ENCODE measurements around the gene FLYWCH1.
A peak's percentile ranks its signal among the peaks of the same experiment; 100 is the strongest.
"Not testable (repeated sequence)": the region's sequence is repeated elsewhere in the genome, so short reads cannot be mapped to it uniquely, and the experiment has no call there.

The FLYWCH1 gene

DNA sequence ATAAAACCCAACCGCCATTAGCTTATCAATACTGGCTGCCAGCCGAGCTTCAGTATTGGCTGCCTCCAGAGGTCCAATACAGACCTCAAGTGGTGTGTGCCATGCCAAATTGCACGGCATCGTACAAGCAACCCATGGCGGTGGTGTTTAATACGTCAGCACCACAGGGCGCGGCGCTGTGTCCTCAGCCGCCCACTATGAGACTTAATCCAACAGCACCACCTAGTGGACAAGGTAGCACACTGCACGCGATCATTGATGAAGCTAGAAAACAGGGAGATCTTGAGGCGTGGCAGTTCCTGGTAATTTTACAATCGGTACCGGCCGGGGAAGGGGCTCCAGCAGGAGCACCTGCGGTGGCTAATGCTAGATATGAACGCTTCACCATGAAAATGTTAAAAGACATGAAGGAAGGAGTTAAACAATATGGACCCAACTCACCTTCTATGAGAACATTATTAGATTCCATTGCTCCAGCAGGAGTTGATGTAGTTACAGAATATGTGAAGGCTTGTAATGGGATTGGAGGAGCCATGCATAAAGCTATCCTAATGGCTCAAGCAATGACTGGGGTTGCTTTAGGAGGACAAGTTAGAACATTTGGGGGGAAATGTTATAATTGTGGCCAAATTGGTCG, 15.4 kb downstream of the FLYWCH1 start:
- peak; percentile 63 for DNase-seq

DNA sequence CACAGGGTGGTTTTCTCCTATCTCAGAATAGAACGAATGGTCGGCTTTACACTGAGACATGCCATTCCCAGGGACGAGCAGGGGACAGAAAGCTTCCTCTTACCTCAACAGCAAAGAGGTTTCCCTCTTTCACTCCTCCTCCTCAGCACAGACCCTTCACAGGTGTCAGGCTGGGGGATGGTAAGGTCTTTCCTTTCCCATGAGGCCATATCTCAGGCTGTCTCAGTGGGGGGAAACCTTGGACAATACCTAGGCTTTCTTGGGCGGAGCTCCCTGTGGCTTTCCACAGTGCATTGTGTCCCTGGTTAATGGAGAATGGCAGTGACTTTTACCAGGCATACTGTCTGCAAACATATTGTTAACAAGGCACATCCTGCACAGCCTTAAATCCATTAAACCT, 16.4 kb downstream of the FLYWCH1 start:
- not testable (repeated sequence) for DNase-seq

DNA sequence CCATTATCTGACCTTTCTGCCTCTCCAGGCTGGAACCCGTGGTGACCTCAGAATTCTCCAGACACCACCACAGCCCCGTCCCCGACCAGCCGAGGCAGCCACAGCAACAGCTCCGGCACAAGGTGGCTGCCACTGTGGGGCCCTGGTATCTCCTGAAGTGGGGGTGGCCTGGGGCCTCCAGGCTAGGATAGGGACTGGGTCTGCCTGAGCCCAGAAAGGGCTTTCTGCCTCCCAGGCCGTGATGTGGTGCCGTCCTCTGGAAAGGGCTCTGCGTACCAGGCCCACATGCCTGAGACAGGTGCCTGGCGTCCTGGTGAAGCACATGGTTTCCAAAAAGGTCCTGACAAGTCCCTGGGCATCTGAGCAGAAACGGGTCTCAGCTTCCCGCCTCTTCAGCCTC, 17.1 kb downstream of the FLYWCH1 start:
- DNase-seq, result no peak

DNA sequence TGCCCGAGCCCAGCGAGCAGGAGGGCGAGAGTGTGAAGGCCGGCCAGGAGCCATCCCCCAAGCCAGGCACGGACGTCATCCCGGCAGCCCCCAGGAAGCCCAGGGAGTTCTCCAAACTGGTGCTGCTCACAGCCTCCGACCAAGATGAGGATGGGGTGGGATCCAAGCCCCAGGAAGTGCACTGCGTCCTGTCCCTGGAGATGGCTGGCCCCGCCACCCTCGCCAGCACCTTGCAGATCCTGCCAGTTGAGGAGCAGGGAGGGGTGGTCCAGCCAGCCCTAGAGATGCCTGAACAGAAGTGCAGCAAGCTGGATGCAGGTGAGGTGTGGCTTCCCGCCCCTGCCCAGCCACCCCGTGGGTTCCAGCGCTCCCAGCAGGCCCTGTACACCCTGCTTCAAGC, 18.0 kb downstream of the FLYWCH1 start:
- DNase-seq, result no peak

DNA sequence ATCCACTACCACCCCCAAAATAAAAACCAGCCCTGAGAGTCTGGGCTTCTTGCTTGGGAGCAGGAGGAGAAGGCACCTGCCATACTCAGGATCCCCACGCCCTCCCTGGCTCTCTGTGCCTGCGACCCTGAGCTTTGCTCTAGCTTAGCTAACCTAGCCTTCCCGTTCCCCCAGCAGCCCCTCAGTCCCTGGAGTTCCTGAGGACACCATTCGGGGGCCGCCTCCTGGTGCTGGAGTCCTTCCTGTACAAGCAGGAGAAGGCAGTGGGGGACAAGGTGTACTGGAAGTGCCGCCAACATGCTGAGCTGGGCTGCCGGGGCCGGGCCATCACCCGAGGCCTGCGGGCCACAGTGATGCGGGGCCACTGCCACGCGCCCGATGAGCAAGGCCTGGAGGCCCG, 18.5 kb downstream of the FLYWCH1 start:
- DNase-seq, result no peak

DNA sequence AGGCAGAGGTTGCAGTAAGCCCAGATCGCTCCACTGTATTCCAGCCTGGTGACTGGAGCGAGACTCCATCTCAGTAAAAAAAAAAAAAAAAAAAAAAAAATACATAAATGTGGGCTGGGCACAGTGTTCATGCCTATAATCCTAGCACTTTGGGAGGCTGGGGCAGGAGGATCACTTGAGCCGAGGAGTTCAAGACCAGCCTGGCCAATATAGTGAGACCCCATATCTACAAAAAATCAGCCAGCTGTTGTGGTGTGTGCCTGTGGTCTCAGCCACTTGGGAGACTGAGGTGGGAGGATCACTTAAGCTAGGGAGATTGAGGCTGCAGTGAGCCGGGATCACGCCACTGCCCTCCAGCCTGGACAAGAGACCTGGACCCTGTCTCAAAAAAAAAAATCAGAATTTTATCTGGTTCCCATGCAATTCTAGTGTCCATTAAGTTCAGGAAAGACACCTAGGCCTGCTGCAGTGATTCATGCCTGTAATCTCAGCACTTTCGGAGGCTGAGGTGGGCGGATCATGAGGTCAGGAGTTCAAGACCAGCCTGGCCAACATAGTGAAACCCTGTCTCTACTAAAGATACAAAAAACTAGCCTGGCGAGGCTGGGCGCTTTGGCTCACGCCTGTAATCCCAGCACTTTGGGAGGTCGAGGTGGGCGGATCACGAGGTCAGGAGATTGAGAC, 19.6 kb downstream of the FLYWCH1 start:
- DNase-seq, result not testable (repeated sequence)

DNA sequence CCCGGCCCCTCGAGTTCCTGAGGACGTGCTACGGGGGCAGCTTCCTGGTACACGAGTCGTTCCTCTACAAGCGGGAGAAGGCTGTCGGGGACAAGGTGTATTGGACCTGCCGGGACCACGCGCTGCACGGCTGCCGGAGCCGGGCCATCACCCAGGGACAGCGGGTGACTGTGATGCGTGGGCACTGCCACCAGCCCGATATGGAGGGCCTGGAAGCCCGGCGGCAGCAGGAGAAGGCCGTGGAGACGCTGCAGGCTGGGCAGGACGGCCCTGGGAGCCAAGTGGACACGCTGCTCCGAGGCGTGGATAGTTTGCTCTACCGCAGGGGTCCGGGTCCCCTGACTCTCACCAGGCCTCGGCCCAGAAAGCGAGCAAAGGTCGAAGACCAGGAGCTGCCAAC, 21.4 kb downstream of the FLYWCH1 start:
- no peak for DNase-seq

DNA sequence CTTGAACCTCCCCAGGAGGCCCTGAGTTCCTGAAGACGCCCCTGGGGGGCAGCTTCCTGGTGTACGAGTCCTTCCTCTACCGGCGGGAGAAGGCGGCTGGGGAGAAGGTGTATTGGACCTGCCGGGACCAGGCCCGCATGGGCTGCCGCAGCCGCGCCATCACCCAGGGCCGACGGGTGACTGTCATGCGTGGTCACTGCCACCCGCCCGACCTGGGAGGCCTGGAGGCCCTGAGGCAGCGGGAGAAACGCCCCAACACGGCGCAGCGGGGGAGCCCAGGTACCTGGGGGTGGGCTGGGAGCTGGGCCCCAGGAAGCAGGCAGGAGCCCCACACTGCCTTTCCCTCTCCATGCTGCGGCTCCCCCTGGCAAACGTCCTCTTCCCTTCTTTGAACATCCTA, 22.0 kb downstream of the FLYWCH1 start:
- no peak for DNase-seq

DNA sequence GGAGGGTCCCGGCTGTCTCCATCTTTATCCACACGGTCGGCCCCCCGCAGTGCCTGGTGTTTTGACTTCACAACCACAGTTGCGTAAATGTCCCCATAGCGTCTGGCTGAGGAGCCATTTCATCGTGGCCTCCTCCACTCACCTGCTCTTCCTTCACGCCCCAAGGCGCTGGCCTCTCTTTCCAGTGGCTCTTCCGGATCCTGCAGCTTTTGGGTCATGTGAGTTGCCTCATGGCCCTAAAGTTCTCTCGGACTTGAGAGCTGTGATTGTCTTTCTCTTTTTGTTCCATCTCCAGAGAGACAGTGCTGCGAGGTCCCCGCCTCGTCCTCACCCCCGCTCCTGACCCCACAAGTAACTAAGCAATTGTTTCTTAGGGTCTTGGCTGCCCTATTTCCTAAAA, 22.7 kb downstream of the FLYWCH1 start:
- DNase-seq, result no peak

DNA sequence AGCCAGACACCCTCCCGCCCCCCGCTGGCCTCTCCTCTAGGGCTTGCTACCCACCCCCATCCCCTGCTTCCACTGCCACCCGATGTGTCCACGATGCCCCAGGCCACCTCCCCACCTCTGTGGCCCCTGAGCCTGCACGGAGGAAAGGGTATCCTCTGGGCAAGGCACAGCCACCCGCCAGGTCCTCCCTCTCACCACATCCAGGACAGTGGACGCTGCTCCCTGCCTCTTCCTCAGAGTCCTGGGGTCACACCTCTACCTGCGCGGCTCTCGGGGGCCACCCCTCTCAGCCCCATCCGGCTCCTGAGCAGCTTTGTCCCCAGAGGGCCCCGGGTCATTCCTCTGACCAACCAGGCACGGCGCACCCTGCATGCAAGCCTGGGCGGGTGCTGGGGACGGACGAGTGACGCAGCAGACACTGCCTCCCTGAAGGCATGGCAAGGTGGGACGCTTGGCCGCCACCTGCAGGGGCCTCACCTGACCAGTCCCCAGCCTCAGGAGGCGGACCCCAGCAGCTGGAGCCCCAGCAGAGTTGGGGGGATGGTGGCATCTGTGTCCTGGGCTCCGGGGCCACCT, 24.8 kb downstream of the FLYWCH1 start:
- DNase-seq, result no peak

DNA sequence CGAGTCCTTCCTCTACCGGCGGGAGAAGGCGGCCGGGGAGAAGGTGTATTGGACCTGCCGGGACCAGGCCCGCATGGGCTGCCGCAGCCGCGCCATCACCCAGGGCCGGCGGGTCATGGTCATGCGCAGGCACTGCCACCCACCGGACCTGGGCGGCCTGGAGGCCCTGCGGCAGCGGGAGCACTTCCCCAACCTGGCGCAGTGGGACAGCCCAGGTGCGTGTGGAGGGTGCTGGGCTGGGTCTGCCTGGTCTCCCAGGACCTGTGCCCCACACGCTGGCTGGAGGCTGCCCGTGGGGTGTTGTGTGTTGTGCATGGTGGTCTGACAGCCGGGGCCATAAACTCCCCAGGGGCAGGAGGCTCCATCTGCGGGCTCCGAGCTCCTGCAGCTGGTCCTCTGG, 25.4 kb downstream of the FLYWCH1 start:
- no peak for DNase-seq

DNA sequence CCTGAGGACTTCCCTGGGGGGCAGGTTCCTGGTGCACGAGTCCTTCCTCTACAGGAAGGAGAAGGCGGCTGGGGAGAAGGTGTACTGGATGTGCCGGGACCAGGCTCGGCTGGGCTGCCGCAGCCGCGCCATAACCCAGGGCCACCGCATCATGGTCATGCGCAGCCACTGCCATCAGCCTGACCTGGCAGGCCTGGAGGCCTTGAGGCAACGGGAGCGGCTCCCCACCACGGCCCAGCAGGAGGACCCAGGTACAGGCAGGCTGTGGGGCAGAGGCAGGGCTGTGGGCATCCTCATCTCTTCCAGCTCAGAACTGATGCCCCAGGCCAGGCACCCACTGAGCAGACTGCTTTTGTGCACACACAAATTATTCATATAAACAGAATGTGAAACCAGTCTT, 26.5 kb downstream of the FLYWCH1 start:
- DNase-seq, result no peak

DNA sequence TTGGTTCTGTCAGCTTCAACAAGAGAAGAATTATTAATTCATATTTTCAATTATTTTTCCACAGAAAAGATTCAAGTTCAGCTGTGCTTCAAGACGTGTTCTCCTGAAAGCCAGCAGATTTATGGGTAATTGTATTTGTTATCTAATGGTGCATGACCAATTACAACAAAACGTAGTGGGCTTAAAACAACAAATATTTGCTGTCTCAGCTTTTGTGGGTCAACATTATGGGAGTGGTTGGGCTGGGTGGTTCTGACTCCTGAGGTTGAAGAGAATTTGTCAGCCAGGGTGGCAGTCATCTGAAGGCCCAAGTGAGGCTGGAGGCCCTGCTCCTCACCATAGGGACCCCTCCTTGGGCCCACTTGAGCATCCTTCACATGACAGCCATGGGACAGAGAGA, 28.2 kb downstream of the FLYWCH1 start:
- no peak for DNase-seq

DNA sequence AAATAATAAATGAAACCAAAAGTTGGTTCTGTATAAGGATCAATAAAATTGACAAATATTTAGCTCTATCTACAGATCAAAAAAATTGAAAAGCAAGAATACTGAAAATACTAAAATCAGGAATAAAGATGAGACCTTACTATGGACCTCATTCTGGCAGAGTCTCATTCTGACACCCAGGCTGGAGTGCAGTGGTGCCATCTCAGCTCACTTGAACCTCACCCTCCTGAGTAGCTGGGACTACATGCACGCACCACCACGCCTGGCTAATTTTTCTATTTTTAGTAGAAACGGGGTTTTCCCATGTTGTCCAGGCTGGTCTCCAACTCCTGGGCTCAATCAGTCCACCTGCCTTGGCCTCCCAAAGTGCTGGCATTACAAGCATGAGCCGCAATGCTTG, 30.3 kb downstream of the FLYWCH1 start:
- no peak for DNase-seq

DNA sequence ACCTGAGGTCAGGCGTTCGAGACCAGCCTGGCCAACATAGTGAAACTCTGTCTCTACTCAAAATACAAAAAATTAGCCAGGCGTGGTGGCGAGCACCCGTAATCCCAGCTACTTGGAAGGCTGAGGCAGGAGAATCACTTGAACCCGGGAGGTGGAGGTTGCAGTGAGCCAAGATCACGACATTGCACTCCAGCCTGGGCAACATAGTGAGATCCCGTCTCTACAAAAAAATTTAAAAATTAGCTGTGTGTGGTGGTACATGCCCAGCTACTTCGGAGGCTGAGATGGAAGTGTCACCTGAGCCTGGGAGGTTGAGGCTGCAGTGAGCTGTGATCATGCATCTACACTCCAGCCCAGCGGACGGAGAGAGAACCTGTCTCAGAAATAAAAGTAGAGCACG, 32.0 kb downstream of the FLYWCH1 start:
- DNase-seq, result not testable (repeated sequence)

DNA sequence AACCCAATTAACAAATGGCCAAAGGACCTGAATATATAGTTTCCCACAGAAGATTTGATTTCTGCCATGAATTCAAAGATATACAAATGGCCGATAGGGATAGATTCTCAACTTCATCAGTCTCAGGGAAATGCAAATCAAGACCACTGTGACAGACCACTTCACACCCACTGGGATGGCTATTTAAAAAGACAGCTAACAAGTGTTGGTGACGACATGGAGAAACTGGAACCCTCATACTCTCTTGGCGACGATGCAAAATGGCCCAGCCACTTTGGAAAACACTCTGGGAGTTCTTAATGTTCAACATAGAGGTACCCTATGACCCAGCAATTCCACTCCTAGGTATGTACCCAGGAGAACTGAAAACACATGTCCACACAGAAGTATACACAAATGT, 34.9 kb downstream of the FLYWCH1 start:
- no peak for DNase-seq

DNA sequence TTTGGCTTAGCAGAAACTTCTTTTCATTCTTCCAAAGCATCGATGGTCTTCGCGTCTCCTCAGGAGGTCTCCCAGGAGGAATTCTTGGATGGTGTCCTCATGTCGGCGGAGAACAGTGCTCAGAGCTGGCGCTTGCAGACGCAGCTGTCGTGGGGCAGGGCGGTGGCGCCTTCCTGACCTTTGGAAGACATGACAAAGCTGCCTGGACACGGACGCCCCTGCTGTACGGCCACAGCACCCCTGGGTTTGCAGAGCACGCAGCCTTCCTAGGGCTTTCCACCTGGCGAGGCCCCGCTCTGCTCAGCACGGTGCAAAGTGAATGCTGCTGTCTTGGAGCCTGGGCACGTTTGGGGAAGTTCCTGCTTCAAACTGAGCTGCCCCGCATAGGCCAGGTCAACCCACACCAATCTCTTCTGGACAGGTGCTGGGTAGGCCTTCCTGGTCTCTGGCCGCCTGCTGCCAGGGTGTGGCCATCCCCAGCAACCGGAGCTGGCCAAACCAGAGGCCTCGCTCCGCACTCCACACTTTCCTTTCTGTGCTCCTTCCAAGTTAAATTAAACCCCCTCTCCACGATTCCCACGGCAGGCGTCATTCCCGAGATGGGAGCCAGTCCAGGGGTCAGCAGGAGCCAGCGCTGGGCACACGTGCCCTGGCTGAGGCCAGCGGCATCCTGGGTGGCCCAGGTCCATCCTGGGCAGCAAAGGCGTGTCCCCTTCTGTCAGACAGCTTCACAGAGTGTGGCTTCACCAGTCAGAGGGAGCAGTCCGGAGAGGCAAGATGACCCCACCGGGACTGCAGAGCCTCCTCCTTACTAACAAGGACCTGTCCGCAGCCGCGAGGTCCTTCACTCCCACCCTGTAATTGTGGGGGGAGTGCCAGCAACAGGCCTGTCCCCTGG, 37.3 kb downstream of the FLYWCH1 start:
- no peak for DNase-seq

DNA sequence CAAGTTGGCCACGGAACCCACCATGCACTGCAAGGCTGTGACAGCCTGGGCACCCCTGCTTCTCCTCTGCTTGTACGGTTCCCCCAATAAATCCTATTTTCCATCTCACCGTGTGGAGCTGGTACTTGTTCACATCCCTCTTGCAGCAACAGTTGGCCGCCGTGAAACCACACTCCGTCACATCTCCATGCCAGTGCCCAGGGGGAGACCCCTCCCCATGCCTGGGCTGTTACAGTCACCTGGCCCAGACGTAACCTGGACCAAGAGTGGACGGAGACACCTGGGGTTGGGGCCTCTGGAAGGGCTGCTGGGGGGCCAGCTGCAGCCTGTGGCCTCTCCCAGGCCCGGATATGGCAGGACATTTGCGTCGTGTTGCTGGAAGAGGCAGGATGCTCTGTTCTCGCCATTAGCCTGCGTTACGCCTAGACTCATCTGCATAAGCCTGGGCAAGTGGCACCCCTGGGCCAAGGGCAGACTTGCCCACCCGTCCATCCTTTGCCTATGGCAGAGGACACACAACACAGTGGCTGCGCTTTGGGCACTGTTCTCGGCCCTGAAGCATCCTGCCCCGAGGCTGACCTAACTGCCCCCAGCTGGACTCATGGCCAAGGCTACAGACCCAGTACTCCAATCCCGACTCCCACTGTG, 38.1 kb downstream of the FLYWCH1 start:
- DNase-seq, result no peak

DNA sequence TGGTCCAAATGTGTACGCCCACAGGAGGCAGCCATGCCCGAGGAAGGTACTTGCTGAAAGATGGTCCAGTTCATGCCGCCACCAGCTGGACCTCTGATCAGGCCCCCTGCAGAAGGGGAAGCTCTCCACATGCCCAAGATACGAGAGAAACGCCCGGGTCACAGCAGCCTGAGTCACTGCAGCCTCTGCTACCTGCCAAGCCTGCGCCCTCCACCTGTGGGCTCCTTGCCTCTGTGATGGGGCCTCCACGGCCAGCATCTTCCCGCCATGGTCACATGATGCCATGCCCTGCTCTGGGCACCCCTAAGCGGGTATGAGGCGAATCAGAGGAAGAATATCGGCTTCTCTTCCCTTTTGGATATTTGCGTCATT, 38.6 kb downstream of the FLYWCH1 start:
- DNase-seq, result no peak

DNA sequence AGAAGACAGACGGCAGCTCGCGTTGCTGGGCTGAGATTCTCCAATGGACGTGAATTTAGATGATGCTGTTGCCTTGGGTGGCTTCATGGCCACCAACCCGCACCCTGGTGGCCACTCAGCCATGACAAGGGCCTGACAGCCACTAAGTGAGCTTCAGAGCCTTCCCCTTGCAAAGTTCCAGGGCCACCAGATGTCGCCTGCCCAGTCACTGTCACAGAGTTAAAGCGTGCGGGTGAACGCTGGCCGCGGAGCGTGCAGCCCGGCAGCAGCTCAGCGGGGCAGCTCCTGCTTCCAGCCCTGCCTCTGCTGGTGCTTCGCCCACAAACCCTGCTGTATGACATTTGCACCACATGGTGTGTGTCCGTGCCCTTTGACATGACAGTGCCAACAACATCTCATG, 39.0 kb downstream of the FLYWCH1 start:
- no peak for DNase-seq

DNA sequence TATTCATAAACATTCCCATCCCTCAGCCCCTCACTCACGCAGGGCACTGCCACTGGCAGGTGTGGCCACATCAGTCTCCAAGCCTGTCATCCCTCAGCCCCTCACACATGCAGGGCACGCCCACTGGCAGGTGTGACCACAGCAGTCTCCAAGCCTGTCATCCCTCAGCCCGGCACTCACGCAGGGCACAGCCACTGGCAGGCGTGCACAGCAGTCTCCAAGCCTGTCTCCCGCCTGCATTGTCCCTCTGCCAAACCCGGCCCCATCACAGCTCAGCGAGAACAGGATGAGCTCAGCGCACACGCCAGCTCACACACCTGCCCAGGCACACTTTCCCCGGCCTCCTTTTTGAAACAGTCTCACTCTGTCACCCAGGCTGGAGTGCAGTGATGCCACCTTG, 40.9 kb downstream of the FLYWCH1 start:
- no peak for DNase-seq

DNA sequence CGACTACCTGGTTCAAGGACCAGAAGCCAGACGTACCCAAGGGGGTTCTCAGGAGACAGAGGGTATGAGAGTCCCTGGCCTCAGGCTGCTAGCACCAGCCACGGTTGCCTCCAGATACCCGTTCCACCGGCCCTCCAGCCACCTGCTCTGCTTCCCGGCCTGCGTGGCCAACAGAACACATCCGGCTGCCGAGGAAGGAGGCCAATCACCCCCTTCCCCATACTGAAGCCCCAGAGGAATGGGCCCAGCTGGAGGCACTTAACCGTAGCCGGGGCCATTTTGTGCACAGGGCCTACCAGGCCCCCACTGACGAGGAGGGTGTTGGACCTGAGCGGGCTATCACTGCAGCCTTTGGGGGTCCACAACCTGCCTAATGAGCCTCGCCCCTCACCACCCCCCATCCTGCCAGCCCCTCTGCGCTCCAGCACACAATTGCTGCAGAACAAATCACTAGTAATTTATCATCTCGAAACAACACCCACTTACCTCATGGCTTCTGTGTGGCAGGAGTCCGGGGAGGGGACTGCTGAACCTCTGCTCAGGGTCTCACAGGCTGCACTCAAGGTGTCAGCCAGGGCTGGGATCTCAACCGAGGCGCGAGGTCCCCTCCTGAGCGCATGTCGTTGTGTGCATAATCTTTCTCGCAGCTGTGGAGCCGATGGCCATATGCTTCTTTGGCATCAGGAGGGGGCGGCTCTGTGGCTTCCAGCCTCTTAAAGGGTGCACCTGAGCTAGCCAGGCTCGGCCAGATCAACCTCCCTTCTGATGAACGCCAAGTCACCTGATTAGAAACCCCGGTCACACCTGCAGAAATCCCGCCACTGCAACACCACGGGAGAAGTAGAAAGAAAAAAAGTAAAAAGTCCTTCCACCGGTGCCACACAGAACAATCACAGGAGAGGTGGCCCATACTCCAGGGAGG, 42.2 kb downstream of the FLYWCH1 start:
- DNase-seq, result no peak
